GM18508 (cell line): ENCODE results near the gene SLC39A2.
"Not testable (repeated sequence)": the region's sequence is repeated elsewhere in the genome, so short reads cannot be mapped to it uniquely, and the experiment has no call there.

Experiments used
- ATAC-seq: cut with Tn5 transposase; IDR thresholded peaks from one replicate; pipeline ENCODE4 v1.9.1; 2021; ENCODE audit warnings: moderate number of reproducible peaks; ENCODE audit not compliant: insufficient read depth, unreplicated experiment

The SLC39A2 gene

DNA sequence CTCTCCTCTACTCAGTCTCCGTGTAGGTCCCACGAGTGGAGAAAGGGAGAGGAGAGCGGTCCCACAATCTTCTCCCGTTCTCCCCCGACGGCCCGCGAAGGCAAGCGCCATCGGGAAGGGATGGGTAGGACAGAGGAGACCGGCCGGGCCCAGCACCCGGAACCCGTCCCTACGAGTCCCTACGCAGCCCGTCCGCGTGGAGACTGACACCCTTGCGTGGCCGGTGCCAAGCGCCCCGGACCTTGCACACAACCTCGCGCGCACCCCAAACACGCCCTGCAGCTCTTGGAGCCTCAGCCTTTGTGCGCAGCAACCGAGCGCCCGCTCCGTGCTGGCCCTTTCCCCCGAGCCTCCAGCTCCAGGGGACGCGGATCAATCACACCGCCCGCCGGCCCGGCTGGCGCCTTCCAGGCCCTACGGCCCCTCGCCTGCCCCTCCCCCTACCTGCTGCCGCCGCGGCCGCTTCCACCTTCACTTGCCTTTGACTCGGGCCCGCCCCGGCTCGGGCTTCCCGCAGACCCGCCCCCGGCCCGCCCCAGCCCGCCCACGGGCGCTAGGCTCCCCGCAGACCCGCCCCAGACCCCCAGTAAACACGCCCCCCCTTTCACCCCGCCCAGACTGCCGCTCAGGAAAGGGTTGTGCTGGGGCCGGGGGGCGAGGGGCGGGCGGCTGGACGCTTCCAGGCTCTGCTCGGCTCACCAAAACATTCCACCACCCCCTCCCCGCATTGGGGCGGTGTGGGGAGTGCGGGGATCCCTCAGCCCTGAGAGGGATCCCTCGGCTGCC, 25.7 kb downstream of the SLC39A2 start, which contains the start of gene NDRG2:
Gene NDRG2 (minus strand): TSS at position 477 of the 786 bp plus-strand sequence. CDS start 1,746 bp downstream, outside the sequence.
- no peak for ATAC-seq

DNA sequence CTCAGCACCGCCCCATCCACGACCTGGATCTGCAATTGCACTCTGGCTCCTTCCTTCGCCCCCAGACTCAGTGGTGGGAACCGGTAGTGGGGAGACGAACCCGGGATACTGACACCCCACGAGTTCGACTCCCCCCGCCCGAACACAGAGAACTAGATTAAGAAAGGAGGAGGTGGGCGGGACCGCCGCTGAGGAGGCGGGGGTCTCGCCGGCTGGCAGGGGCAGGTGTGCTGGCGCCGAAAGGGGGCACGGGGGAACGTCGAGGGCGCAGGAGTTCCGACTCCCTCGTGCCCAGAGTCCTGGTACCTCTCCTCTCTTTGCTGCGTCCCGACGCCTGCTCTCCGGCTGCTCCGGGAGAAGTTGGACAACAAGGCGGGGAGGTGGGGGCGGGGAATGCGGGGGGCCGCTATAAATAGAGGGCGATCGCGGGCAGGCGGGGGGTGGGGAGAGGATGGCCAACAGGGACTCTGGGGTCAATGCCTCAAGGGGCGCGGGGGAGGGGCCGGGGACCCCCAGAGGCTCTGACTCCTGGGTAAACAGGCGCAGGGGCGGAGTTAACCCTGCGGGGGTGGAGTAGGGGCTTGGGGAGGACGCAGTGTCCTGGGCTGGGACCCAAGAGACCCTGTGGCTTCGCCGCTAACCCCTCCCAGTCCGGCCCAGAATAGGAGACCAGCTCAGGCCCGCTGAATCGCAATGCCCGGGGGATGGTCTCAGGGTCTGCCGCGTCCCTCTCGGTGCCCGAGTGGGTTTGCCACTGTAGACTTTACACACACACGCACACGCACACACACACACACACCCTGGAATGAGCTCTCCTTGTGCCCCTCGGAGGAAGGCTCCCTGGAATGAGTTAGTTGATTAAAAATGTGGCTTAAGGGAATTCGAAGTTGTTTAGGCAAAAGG, 26.5 kb downstream of the SLC39A2 start:
- no peak for ATAC-seq

DNA sequence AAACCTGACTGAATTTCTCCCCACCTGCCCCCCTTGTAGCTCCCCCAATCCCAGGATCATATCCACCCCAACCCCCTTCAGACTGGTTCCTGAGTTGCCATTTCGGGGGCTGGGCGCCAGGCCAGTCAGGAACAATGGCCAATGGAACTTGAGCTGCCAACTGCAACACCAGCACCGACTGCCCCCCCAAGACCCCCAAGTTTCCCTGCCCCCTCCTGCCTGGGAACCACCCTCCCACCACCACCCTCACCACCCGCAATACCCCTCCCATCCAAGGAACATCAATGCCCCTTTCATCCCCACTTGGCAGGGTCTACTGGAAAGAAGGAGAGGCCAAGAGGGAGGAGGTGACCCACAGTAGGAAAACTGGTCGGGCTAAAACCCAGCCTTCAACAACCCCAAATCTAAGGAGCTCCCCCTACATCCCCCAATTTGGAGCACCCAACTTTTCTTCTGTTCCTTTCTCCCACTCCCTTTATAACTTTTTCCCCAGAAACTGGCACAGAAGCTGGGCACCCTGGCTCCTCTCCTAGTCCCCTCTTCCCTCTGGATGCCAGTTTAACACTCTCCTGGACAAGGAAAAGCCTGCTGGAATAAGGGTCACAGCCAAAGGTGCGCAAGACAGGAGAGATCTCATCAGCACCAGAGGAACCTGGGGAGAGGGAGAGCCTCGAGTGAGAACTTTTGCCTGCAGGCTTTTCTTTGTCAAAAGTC, 27.3 kb downstream of the SLC39A2 start:
- ATAC-seq = no peak

- ATAC-seq = no peak
These were observed 27.9 kb downstream of the SLC39A2 start for GRCh38 chr14:21026988-21027315.

DNA sequence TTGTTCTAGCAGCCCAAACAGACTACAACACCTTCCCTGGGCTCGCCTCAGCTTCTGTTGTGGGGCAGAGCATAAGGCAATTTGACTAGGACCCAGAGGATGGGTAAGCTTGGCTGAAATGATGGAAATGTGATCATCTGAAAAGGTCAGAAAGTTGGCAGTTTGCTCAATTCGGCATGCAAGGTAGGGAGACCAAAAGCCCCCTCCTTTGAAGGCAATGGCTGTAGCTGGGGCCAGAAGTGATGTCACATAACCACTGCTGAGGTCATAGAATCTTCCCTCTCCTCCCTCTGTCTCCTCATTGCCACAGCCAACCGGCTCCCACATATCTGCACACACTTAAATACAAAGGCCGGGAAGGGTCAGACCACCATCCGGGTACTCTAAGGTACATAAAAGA, 30.8 kb downstream of the SLC39A2 start, which contains the start of gene TPPP2:
Gene TPPP2 (plus strand): TSS at position 301 of the 400 bp plus-strand sequence. CDS start 365 bp downstream, outside the sequence.
- ATAC-seq = no peak

GRCh38 chr14:21030531-21030930, 31.4 kb downstream of the SLC39A2 start:
- no peak for ATAC-seq

DNA sequence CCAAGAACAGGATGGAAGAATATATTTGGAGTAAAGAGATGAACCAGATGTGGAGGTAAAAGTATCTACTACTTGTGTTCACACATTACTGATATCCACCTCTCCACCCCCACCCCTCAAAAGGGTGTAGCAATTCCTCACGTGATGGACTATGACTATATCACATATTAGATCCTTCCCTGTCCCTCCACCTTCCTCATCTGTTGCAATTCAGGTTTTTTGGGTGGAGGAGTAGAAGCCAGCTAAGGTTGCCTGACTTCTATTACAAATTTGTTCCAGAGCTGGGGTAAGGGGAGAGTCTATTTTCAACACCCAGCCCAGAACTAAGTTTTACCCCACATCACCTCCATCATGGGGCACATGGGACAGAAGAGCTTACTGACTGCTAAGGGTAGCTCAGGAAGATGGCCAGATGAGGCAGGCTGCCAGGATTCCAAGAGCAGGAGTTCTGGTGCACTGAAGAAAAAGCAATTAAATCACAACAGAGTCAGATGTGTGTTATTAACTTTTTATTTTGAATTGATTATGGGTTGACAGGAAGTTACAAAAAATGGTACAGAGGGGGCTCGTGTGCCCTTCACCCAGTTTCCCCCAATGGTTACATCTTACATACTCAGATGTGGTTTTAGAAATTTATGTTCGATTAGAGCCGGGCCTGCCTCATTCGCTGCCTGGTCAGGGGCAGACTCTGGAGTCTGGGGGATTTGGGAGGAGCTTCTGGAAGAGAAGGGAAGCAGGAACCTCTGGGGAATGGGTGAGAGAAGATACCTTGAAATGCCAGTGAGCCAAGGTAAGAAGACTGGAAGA, 33.4 kb downstream of the SLC39A2 start:
- ATAC-seq = no peak

DNA sequence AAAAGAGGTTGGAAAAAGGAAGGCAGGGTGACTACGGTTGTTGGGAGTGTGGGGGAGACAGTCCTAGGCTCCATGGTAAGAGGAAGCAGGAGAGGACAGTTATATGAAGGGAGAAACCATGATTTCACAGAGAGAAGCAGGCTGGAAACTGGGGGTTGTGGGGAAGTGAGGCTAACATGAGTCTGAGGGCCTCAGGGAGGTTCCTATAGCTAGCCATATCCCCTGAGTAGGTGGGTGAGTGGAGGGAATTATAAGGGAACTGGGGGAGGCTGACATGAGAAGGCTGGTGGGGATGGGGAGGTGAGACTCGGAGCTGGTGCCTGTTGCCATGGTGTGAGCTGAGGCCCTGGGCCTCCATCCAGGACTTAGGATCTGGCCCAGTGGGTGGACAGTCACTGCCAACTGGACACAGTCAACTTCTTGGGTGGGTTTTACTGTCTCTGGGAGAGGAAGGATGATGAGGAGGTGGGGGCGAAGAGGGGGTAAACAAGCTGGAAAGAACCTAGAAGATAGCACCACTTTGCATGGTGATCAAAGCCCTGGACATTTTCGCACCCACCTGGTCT, 34.1 kb downstream of the SLC39A2 start:
- no peak for ATAC-seq

GRCh38 chr14:21034707-21035106, 35.6 kb downstream of the SLC39A2 start, which contains the start of gene RNASE13:
Gene RNASE13 (minus strand): TSS chr14:21034807. CDS start chr14:21034288, 519 bp downstream.
- ATAC-seq = no peak

GRCh38 chr14:21036751-21037150, 37.7 kb downstream of the SLC39A2 start:
- no peak for ATAC-seq

- no peak for ATAC-seq
These were observed 38.1 kb downstream of the SLC39A2 start for GRCh38 chr14:21037156-21037555.

GRCh38 chr14:21038441-21039422, 39.6 kb downstream of the SLC39A2 start:
- no peak for ATAC-seq

DNA sequence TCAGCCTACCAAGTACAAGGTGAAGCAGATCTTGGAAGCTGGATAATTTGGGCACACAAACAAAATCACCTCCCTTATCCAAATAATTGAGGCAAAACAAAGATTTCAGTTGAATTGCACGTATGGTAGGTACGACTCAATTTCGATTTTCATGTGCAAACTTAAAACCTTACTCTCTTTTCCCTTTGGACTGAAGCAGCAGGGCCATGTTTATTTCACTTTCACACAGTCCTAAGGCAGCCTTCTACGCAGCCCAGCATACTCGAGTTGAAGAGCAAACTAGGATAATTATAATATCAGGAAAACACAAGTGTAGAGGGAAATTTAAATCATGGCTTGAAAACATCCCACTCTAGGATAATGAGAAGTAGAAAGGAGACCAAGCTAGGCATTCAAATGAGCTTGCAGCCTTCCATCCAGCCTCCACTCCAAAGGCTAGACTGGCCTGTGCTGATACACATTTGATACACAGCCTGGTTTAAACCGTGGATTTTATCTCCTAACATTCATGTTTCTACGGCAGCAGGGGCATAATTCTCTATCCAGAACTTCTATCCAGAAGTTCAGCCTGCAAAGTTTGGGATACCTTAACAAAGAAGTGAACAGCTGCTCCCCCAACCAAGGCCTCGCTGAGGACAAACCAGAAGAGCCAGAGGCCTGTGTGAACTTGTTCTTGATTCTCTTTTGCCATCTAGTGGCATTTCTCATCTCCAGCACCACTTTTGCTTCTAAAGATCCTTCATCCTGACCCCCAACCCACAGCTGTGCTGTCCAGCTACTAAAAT, 40.7 kb downstream of the SLC39A2 start:
- ATAC-seq = no peak

GRCh38 chr14:21040370-21040925, 41.4 kb downstream of the SLC39A2 start:
- no peak for ATAC-seq

DNA sequence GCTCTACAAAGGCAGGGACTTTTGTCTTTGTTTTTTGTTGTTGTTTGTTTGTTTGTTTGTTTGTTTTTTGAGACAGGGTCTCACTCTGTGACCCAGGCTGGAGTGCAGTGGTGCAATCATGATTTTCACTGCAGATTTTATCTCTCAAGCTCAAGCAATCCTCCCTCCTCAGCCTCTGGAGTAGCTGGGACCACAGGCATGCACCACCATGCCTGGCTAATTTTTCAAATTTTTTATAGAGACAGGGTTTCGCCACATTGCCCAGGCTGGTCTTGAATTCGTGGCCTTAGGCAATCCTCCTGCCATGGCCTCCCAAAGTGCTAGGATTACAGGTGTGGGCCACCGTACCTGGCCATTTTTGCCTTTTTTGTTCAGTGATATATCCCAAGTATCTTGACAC, 41.8 kb downstream of the SLC39A2 start:
- ATAC-seq = not testable (repeated sequence)

DNA sequence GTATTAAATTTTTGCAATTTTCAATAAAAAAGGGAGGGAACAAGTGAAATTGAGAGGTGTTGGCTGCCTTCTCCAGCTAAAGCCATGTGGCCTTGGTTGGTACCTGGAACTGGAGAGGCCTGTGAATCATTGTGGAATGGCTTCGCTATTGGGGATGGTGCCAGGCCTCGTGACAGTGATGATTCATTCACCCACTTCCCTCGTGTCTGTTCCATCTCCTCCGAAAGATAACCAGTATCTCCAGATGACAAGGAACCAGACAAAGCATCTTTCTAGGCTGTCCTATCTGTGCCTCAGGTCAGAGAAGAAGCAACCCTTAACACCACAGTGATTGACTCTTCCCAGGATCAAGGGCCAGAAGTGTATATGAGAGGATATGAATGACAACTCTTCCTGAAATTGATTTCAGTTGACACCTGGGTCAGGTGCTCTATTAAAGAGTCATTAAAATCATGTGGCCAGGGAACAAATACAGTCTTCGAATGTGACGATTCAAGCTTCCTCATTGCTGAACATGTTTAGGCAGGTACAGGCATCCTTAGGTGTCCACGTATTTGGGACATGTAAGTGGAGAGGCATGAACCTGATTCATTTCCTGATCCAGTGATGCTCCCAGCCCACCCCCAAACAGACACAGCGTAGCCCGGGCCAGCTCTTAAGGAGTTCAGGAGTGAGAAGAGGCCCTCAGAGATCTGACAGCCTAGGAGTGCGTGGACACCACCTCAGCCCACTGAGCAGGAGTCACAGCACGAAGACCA, 42.8 kb downstream of the SLC39A2 start, which contains the start of gene RNASE7:
Gene RNASE7 (plus strand): TSS at position 687 of the 758 bp plus-strand sequence. CDS start 631 bp downstream, outside the sequence.
- ATAC-seq = no peak
